Astrocyte (in vitro differentiated cells and primary cell): ENCODE results near the gene GRK5. TPM values are rescaled to one million over a fixed set of nuclear protein-coding genes. Genes with fewer than 3 reads are reported as not detected.

Source experiments
- DNase-seq: peaks from one replicate; pipeline ENCODE4 v3.0.0-alpha.2; 2010; ENCODE audit warnings: low read depth
- FAIRE-seq: peaks from 2 replicates; lab custom pipeline; 2011; peaks lifted over from hg19 to GRCh38; lab: Jason Lieb, UNC
- H2AFZ ChIP-seq: 2 replicates; pipeline ENCODE4 v1.6.0; 2012; ENCODE audit warnings: low read depth, low read length, inconsistent platforms
- H3K27ac ChIP-seq: 2 replicates; pipeline ENCODE4 v1.5.1; 2011; ENCODE audit warnings: low read depth, low read length, inconsistent platforms
- H3K27me3 ChIP-seq: 2 replicates; pipeline ENCODE4 v1.6.0; 2011; ENCODE audit warnings: low read length, inconsistent platforms; ENCODE audit not compliant: insufficient read depth
- H3K36me3 ChIP-seq: 2 replicates; pipeline ENCODE4 v1.5.1; 2011; ENCODE audit warnings: low read length, inconsistent platforms; ENCODE audit not compliant: insufficient read depth
- H3K4me1 ChIP-seq: 2 replicates; pipeline ENCODE4 v1.5.1; 2011; ENCODE audit warnings: low read length, inconsistent platforms; ENCODE audit not compliant: insufficient read depth
- H3K4me2 ChIP-seq: 2 replicates; pipeline ENCODE4 v1.6.0; 2012; ENCODE audit warnings: low read length, inconsistent platforms
- H3K4me3 ChIP-seq: 2 replicates; pipeline ENCODE4 v1.5.1; 2011; ENCODE audit warnings: low read depth, mild to moderate bottlenecking, low read length, inconsistent platforms; ENCODE audit not compliant: insufficient read depth
- H3K79me2 ChIP-seq: 2 replicates; pipeline ENCODE4 v1.6.0; 2012; ENCODE audit warnings: mild to moderate bottlenecking, low read length, inconsistent platforms; ENCODE audit not compliant: insufficient read depth
- H3K9ac ChIP-seq: 2 replicates; pipeline ENCODE4 v1.6.0; 2012; ENCODE audit warnings: mild to moderate bottlenecking, low read length, inconsistent platforms
- H3K9me3 ChIP-seq: 2 replicates; pipeline ENCODE4 v1.5.1; 2012; ENCODE audit warnings: low read depth, mild to moderate bottlenecking, low read length, inconsistent platforms; ENCODE audit not compliant: insufficient read depth
- H4K20me1 ChIP-seq: 2 replicates; pipeline ENCODE4 v1.6.0; 2012; ENCODE audit warnings: low read length, inconsistent platforms; ENCODE audit not compliant: insufficient read depth
- H3K27ac Mint-ChIP-seq: one replicate; pipeline ENCODE4 v1.8.0; 2021; ENCODE audit warnings: mild to moderate bottlenecking, mixed read lengths; ENCODE audit not compliant: unreplicated experiment
- H3K27me3 Mint-ChIP-seq: one replicate; pipeline ENCODE4 v1.8.0; 2021; ENCODE audit warnings: low read depth, mixed read lengths; ENCODE audit not compliant: unreplicated experiment
- H3K36me3 Mint-ChIP-seq: one replicate; pipeline ENCODE4 v1.8.0; 2021; ENCODE audit warnings: low read depth, mixed read lengths; ENCODE audit not compliant: unreplicated experiment
- H3K4me1 Mint-ChIP-seq: one replicate; pipeline ENCODE4 v1.8.0; 2021; ENCODE audit warnings: low read depth, mixed read lengths; ENCODE audit not compliant: unreplicated experiment
- H3K4me3 Mint-ChIP-seq: one replicate; pipeline ENCODE4 v1.8.0; 2021; ENCODE audit warnings: mild to moderate bottlenecking, moderate library complexity, mixed read lengths; ENCODE audit not compliant: unreplicated experiment
- H3K9me3 Mint-ChIP-seq: one replicate; pipeline ENCODE4 v1.8.0; 2021; ENCODE audit warnings: mild to moderate bottlenecking, mixed read lengths; ENCODE audit not compliant: unreplicated experiment
- EZH2 ChIP-seq: IDR thresholded peaks from 2 replicates; pipeline ENCODE4 v1.6.1; 2012; ENCODE audit warnings: mild to moderate bottlenecking, low read length, inconsistent platforms; ENCODE audit not compliant: insufficient read depth
- total RNA-seq: library from RNA; stranded (reverse); gene quantifications from 2 replicates; pipeline ENCODE4 v1.2.1, GENCODE V29; 2021
- TF ChIP-seq, protein P1 (sequence below): IDR thresholded peaks from 2 replicates; pipeline ENCODE4 v1.5.1; 2011; ENCODE audit warnings: low read depth, mild to moderate bottlenecking, inconsistent platforms, low read length, moderate library complexity; ENCODE audit not compliant: insufficient read depth

Gene GRK5
- total RNA-seq, 1 donor from 2014 or later = 8.5 TPM

DNA sequence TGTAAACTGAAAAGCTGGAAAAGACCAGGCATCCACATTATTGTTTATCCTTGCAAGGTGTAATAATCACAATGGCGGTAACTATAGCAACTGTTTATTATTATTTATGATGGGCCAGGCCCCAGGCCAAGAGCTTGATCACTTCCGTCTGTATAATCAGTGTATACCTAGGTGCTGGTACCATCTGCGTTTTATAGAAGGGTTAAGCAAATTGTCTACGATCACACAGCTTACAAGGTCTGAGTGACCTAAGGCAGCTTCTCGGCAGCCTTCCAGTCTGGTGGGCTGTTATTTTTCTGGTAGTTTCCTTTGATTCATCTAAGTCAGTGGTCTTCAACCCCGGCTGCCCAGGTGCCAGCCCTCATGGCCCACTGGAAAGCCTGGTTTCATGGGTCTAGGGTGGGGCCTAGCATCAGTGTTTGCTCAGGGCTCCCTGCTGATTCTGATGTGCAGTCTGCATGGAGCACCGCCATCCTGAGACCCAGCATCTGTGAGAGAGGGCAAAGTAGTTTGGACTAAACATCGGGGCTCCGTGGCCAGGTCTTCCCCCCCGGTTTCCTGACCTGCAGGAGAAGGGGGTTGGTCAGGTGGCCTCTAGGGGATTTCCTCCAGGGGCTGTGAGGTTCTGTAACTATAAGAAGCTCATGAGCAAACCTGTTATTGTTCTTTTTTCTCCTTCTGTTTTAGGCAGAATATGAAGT lies 188.8 kb downstream of the GRK5 start:
- Histone ChIP-seq H3K27me3 (no peaks in the 10 kb centered on the region), H3K79me2 (no peaks in the 10 kb centered on the region), H3K9ac (no peak overlapping the region), H3K27ac (no peak overlapping the region), H2AFZ (no peak overlapping the region), H3K4me3 (no peak overlapping the region), H3K9me3 (no peaks in the 10 kb centered on the region), H4K20me1 (peaks cover 3% of the 10 kb centered on the region), H3K4me2 (no peak overlapping the region), H3K36me3 (no peaks in the 10 kb centered on the region), H3K4me1 (peaks cover 2% of the 10 kb centered on the region)
- H3K27me3 Mint-ChIP-seq = peaks cover 4% of the 10 kb centered on the region
- H3K9me3 Mint-ChIP-seq = peaks cover 2% of the 10 kb centered on the region
- H3K36me3 Mint-ChIP-seq = peaks cover 15% of the 10 kb centered on the region
- no peak overlapping the region for H3K27ac Mint-ChIP-seq
- H3K4me3 Mint-ChIP-seq = no peak overlapping the region
- DNase-seq (no peak), FAIRE-seq (no peak)
- TF ChIP-seq EZH2 = no peak
- TF ChIP-seq, protein P1, sequence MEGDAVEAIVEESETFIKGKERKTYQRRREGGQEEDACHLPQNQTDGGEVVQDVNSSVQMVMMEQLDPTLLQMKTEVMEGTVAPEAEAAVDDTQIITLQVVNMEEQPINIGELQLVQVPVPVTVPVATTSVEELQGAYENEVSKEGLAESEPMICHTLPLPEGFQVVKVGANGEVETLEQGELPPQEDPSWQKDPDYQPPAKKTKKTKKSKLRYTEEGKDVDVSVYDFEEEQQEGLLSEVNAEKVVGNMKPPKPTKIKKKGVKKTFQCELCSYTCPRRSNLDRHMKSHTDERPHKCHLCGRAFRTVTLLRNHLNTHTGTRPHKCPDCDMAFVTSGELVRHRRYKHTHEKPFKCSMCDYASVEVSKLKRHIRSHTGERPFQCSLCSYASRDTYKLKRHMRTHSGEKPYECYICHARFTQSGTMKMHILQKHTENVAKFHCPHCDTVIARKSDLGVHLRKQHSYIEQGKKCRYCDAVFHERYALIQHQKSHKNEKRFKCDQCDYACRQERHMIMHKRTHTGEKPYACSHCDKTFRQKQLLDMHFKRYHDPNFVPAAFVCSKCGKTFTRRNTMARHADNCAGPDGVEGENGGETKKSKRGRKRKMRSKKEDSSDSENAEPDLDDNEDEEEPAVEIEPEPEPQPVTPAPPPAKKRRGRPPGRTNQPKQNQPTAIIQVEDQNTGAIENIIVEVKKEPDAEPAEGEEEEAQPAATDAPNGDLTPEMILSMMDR = no peak
- H3K4me1 Mint-ChIP-seq = no peaks in the 10 kb centered on the region

DNA sequence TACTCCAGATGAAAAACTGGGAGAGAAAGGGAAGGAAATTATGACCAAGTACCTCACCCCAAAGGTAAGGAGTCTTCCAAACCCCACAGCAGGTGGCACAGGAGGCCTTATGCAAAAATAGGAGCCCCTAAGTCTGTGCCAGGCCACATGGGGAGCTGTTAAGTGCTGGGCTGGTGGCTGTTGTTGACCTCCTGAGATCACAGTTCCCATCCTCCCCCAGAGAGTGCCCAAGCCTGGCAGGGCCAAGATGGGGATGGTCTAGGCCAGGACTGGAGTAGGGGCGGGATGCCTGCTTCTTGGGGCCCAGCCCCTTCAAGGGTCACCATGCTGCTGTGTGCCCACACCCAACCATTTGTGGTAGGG lies 189.3 kb downstream of the GRK5 start:
- DNase-seq = no peak
- no peak for FAIRE-seq
- peaks cover 16% of the 10 kb centered on the region for H3K36me3 Mint-ChIP-seq
- no peak for TF ChIP-seq EZH2
- TF ChIP-seq, protein P1 = no peak
- Histone ChIP-seq H3K27me3 (no peaks in the 10 kb centered on the region), H3K4me3 (no peak overlapping the region), H4K20me1 (peaks cover 3% of the 10 kb centered on the region), H3K4me1 (peaks cover 7% of the 10 kb centered on the region), H3K4me2 (no peak overlapping the region), H3K27ac (no peak overlapping the region), H2AFZ (no peak overlapping the region), H3K36me3 (no peaks in the 10 kb centered on the region), H3K9ac (no peak overlapping the region), H3K9me3 (no peaks in the 10 kb centered on the region), H3K79me2 (no peaks in the 10 kb centered on the region)
- H3K27me3 Mint-ChIP-seq = peaks cover 4% of the 10 kb centered on the region
- H3K9me3 Mint-ChIP-seq = peaks cover 2% of the 10 kb centered on the region
- H3K27ac Mint-ChIP-seq = no peak overlapping the region
- peaks cover 3% of the 10 kb centered on the region for H3K4me1 Mint-ChIP-seq
- H3K4me3 Mint-ChIP-seq = no peak overlapping the region

DNA sequence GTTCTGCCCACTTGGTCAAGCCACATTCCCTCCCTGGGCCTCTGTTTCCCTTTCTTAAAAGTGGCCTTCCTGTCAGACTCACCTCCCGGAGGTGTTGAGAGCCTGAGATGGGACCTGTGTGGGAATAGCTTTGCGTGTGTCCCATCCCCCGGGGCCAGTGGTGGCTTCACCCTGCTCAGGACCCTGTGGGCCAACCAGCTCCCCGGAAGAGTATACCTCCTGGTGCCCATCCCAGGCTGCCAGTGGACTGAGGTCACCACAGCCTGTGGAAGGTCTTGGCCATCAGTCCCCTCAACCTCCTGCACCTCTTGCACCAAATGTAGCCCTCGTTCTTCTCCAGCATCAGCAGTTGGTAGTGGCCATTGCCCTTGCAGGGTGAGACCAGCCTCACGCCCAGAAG lies 190.0 kb downstream of the GRK5 start:
- H2AFZ ChIP-seq = no peak overlapping the region
- H3K27me3 ChIP-seq = no peaks in the 10 kb centered on the region
- FAIRE-seq (no peak), DNase-seq (no peak)
- H3K9me3 Mint-ChIP-seq = peaks cover 2% of the 10 kb centered on the region
- no peak overlapping the region for H3K4me3 ChIP-seq
- no peaks in the 10 kb centered on the region for H3K36me3 ChIP-seq
- H3K4me2 ChIP-seq = no peak overlapping the region
- no peak overlapping the region for H3K27ac Mint-ChIP-seq
- H3K4me1 ChIP-seq = peaks cover 14% of the 10 kb centered on the region
- no peak overlapping the region for H3K9ac ChIP-seq
- peaks cover 3% of the 10 kb centered on the region for H4K20me1 ChIP-seq
- no peaks in the 10 kb centered on the region for H3K79me2 ChIP-seq
- no peak overlapping the region for H3K4me3 Mint-ChIP-seq
- no peaks in the 10 kb centered on the region for H3K9me3 ChIP-seq
- peaks cover 9% of the 10 kb centered on the region for H3K4me1 Mint-ChIP-seq
- peaks cover 4% of the 10 kb centered on the region for H3K27me3 Mint-ChIP-seq
- peaks cover 16% of the 10 kb centered on the region for H3K36me3 Mint-ChIP-seq
- TF ChIP-seq, protein P1 = no peak
- no peak for TF ChIP-seq EZH2
- no peak overlapping the region for H3K27ac ChIP-seq
